Hematopoietic multipotent progenitor cell treated with erythropoietin and hydrocortisone succinate and interleukin-3 and kit ligand, for 17 days (in vitro differentiated cells): Measurements from ENCODE around the gene SYNCRIP.
"Not testable (repeated sequence)": the region's sequence is repeated elsewhere in the genome, so short reads cannot be mapped to it uniquely, and the experiment has no call there.

Source experiments
- DNase-seq: peaks from one replicate; pipeline ENCODE4 v3.0.0-alpha.2; 2015; ENCODE audit warnings: low spot score

The SYNCRIP gene

DNA sequence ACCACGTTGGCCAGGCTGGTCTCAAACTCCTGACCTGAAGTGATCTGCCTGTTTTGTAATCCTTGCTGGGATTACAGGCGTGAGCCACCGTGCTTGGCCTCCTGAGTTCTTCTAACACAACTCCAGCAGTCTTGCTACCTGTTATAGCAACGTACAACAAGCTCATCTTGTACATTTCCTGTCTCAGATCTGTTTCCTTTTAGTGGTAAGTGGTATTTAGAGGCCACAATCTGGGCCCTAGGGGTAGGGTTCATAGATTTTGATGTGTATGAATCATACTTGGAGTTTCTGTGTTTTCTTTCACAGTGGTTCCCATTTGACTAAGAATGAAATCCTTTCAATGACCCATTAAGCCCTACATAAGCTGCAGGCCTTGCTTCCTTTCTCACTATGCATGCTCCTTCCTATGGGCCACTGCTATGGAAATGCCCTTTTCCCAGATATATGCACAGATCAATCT, 27.1 kb upstream of the SYNCRIP start:
- DNase-seq: no peak

DNA sequence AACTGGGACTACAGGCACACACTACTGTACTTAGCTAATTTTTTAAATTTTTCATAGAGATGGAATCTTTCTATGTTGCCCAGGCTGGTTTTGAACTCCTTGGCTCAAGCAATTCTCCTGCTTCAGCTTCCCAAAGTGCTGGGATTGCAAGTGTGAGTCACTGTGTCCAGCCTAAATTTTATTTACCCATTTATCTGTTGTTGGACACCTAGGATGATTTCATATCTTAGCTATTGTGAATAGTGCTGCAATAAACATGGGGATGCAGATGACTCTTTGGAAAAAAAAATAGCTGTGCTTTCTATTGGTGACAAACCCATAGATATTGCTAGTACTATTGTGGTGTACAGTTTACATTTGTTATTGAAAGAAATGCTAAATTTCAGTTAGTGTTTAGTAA, 19.6 kb upstream of the SYNCRIP start:
- DNase-seq: no peak

DNA sequence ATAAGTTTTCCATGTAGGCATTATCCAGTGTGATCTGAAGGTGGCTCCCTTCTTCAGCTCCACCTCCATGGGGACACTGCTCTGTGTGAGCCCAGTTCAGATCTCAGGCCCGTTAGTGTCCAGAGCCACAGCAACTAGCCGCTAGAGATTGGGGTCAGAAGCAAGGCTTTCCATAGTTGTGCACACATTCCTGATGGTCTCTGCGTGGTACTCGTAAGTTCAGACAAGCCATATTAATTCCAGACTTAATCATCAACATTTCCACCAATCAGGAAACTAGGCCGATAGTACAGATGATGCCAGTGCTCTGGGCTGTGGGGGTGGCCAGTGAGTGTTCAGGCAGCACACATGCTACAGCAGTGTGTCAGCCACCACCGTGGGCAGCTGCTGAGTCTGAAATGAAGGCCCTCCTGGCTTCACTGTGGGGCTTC, 17.5 kb upstream of the SYNCRIP start:
- DNase-seq: no peak

DNA sequence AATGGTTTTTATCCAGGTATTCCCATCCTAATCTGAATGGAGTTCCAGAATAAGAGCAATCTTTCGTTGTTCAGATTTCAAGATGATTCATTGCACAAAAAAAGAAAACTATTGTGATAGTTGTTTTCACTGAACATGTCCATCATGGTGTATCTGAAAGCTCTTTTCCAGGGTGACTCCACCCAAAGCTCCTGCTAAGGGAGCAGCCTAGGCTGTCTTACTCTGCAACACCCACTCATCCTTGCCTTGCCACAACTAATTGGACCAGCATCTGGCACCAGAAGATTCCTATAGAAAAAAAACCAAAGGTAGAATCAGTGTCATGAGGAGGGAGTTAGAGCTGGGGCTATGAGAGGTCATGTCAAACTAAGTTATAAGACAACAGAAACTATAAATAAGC, 7.9 kb upstream of the SYNCRIP start:
- DNase-seq: no peak

DNA sequence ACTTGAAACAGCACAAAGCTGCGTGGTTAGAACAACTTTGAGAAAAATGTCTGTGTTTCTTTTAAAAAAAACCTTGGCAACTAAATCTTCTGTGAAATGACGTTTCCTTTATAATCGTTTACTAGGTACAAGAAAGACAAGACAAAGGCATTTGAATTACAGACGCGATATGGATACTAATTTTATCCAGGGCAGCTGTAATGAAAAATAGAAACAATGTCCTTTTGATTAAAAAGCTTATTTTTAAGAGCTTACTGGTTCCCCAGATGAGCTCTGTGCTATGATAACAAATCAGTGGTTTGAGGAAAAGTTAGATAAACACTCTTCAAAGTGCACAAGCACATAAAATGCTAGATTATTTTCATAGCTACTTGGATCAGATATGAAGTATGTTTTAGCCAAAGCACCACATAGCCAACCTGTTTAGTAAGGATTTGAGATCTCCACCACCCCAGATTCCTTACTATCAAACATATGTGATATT, 1.6 kb upstream of the SYNCRIP start:
- DNase-seq: no peak

DNA sequence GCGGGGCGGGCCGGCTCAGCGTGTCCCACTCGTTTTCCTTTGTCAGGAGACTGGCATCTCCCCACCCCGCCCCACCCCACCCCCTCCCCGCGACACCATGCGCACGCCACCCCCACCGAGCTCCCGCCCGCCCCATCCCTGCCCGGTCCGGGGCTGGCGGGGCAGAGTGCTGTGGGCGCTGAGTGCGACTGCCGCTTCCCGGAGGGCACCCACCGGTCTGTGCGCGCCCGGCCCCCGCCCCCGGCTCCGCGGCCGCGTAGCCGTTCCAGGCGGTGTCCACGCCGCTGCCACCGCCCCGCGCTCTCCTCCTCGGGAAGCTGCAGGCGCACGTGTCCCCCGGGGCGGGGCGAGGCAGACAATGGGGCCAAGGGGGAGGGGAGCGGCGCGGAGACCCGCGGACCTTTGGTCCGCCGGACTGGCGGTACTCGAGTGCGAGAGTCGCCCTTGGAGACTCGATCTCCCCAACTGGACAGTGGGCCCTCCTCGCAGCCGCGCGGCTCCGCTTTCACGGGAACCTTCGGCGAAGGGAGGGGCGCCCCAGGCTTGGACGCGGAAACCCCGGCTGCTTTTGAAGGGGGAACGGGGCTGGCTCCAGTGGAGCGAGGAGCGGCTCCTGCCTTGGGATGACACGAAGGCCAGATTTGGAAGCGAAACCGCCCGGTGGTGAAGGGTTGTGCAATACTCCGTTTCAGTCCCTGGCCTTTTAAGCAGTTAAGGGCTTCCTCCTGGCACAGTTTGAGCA, 1.0 kb upstream of the SYNCRIP start:
- peak; percentile 47 for DNase-seq

DNA sequence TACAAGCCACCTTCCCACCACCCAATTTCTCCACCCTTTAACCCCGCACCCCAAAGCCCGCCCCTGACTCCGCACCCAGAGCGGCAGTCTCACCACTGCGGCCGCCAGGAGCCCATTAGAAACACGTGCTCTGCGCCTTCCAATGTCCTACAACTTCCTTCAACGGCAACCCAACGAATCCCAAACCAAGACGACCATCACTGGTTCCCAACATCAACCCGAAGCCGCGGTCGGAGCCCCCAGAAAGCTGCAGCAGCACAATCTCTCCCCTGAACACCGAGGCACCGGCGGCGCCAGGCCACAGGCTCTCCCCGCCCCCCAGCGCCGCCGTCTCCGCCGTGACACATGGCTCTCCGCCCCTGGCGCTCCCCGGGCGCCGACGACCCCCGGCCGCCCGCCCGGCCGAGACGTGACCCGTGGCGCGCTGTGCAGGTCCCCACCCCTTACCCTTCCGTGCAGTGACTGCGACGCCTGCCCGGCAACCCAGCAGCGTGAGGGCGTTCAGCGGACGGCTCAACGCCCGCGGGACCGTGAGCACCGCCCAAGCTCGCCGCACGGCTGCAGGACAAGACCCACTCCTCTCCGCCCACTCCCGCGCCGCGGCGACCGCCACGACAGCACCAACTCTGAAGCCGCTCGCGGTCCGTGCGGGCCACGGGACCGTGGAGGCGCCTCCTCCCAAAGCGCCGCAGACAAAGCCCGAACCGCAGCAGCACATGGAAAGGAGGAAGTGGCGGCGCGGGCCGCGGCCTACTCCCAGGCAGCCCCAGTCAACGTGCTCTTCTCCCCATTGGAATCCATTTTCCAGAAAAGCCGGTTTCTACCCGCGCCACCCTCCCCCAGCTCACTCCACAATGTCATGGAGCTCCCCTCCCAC, 551 bp downstream of the SYNCRIP start:
- DNase-seq: peak; percentile 34

DNA sequence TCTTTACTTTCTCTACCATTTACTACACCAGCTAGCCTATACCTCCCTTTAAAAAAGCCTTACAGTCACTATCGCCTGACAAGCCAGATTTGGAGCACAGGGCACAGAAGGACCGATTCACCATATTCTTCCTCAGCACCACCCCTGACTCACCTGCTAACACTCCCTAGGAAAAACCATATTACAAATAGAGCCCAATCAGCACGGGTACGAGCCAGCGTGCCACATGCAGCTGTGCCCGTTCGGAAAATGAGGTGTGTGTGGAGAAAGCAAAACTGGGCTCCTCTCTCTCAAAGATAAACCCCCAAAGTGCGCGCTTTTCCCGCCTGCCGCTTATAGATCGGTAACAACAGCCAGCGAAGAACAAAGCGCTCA, 1.2 kb downstream of the SYNCRIP start:
- DNase-seq: no peak

DNA sequence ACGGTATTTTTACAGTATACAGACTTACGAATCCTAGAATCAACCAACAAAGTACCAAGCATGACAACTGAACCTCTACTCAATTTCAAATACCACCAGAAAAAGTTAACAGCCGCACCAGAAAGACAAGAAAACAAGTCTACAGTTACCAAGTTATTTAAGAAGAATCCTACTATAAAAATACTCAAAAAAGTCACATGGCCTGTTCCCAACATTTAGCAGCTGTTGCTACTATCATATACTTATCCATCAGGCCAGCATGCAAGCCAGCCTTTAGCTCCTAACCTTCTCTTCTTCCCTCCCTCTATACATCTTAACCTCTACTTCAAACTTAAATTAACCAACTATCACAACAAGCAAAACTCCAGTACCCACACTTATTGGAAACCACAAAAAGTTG, 1.9 kb downstream of the SYNCRIP start:
- DNase-seq: peak; percentile 19

DNA sequence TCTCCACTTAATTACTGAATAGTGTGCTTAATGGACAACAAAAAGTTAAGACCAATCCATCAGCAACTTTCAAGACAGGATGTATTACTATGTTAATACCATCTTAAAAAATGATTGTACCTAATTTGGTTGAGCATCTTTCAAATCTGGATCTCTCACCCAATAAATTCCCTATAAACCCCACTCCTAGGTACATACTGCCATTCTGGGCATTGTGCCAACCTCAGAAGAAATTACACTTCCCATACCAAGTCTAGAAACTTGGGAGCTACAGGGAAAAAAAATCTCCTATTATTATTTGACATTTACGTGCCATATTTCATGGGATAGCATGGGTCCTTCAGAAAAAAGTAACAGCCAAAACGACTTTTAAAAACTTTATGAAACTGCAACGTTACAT, 5.1 kb downstream of the SYNCRIP start:
- no peak for DNase-seq

DNA sequence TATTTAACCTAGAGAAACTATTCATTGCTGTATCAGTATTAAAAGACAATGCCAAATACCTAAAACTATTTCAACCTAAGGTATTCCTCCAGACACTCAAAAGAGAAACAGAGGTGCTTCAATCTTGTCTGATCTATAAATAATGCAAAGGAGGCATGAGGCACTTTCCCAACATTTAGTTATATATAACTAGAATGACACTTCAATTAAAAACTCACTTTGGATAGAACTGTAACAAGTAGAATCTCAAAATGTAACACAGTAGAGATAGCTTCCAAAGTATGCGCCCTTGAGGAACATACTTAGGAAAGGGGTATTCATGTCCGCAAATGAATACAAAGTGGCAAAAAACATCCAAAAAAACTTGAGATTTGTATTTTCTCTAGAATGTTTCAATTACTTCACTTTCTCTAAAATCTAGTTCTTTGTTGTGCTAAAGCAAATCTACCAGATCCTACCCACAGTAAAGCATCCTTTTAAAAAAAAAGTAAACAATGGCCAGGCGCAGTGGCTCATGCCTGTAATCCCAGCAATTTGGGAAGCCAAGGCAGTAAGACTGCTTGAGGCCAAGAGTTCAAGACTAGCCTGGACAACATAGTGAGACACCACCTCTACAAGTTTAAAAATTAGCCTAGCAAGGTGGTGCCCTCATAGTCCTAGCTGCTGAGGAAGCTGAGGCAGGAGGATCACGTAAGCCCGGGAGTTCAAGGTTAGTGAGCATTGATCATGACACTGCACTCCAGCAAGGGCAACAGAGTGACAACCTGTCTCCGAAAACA, 10.3 kb downstream of the SYNCRIP start:
- no peak for DNase-seq

DNA sequence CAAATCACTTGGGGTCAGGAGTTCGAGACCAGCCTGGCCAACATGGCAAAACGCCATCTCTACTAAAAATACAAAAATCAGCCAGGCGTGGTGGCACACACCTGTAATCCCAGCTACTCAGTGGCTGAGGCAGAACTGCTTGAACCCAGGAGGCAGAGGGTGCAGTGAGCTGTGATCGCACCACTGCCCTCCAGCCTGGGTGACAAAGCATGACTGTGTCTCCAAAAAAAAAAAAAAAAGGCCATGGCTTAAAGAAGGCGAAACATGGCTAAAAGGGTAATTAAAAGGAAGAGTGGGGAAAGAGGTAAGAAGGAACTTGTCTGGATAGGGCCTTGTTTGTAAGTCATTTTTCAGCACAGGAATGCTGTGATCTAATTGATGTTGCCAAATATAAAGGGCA, 11.6 kb downstream of the SYNCRIP start:
- not testable (repeated sequence) for DNase-seq

DNA sequence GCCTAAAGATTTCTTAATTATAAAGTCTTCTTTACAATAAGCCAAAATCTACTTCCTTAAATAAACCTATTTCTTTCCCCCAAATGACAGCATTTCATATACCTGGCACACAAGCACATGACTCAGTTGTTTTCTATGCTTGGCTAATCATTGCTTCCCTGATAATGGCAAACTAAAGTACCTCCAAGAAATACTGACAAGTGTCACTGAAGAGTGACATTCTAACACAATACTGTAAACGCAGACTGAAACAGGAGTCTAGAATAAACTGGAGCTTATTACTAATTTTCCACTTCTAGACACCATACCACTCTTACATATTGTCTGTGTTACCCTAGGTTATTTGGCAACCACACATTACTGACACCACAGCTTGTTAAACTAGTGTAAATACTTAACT, 14.3 kb downstream of the SYNCRIP start:
- DNase-seq: no peak

DNA sequence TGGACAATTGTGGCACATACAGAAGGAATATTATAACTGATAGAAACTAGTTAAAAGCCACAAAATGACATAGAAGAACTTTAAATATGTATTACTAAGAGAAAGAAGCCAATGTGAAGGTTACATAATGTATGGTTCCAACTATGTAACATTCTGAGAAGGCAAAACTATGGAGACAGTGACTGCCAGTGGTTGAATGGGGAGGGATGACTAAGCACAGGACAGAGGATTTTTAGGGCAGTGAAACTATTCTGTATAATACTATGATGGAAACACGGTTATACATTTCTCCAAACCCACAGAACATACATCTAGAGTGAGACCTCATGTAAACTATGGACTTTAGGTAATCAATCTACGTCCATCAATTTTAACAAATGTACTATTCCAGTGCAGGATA, 22.4 kb downstream of the SYNCRIP start:
- no peak for DNase-seq

DNA sequence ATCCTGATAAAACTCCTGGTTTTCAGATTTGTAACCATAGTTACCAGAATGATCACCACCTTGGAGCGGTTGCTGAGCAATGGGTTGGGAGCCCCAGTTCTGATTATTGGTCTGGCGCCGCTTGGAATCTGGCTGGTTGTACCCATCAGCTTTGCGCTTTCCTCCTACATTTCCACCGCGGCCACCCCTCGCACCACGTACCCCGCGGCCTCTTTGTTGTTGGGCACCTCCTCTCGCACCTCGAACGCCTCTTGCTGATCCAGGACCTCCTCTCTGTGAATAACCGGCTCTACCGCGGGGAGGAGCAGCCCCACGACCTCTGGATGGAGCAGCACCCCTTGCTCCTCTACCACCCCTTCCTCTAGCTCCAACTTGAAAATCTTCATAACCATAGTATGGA, 27.9 kb downstream of the SYNCRIP start:
- DNase-seq: no peak

DNA sequence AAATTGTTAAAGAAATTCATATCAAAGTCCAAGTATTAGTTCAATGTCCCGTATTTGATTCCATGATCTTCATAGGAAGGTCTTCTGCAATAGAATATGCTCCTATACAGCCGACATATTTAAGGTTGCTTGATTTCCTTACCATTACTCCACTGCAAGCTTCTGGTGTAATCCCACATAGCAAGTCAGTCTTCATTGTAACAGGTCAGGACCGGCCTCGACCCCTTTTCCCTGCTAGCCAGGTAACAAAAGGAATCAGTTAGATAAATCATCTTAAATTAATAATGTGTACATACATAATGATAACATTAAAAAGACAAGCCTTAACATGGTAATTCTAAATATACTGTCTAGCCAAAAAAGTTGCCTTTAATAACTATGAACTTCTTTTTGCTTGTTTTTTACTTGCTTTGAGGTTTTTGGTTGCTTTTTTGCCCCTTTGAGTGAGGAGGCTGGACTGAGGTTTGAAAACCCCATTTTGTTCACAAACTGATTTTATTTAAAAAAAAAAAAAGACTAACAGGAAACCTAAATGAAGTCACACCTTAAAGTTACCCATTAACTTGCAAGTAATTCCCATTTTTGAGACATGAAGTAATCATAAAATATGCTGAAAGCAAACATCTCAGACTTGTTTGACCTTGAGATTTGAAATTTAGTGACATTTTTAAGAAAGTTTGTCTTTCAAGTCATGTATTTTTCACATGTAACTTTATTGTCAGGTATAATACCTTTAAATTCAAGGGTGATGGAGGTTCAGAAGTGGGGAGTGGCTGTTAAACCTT, 29.8 kb downstream of the SYNCRIP start:
- DNase-seq: no peak

DNA sequence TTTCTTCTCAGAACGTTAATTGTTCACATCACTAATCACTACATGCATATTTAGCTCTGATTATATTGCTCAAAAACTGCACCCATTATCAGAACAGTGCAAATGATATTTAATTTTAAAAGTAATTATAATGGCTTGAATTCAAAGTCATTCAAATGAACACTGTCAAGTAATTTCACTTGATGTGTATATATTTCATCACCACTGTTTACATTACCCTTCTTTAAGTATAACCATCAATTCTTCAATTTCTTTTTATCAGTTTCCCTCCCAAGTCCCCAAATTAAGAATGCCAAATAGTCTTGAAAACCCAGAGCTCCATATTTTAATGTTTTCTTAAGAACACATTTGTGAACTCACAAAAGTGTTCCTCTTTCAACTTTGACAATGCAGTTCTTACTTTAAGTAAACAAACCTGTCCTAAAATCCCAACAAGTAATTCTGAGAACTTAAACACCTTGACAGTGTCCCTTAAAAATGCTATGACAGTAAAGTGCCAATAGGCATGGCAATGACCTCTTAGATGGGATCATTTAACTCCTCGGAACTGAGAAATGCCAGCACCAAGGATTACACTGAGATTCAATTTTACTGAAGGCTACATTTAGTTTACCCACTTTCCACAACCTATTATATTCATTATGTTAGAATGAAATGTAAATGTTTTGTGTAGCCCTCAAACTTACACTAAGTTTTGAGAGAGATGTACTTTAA, 32.3 kb downstream of the SYNCRIP start:
- no peak for DNase-seq

DNA sequence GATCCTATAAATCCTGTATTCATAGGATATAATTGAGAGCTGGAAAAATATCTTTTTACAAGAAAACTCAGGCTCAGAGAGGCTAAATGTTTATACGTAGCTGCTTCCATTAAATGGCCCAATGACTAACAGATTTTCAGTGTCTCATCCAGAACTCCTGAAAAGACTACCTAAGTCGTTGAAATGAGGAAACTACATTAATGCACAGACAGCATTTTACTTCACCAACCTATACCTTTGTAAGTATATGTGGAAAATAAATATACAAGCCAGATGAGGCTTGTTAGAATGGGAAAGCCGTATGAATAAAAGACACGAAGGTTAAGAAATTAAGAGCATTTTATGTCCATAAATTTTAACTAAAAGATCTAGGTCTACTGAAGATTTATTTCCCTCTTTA, 40.6 kb downstream of the SYNCRIP start:
- no peak for DNase-seq

DNA sequence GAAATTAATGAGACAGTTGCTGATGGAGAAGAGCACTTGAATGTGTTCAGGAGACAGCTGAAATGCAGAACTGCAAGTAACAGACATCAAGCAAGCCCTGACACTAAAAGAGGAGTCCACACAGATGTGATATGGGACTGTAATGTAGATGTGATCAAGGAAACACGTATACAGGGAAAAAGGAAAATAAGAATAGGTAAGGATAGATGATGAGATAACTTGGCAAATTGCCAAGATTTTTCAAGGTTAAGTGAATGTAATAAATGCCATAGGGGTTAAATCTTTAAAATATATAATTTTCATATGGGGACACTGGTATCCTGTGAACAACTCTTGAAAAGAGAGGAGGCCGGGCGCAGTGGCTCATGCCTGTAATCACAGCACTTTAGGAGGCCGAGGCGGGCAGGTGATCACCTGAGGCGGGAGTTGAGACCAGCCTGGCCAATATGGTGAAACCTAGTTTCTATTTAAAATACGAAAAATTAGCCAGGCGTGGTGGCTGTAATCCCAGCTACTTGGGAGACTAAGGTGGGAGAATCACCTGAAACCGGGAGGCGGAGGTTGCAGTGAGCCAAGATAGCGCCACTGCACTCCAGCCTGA, 41.9 kb downstream of the SYNCRIP start:
- DNase-seq: no peak

DNA sequence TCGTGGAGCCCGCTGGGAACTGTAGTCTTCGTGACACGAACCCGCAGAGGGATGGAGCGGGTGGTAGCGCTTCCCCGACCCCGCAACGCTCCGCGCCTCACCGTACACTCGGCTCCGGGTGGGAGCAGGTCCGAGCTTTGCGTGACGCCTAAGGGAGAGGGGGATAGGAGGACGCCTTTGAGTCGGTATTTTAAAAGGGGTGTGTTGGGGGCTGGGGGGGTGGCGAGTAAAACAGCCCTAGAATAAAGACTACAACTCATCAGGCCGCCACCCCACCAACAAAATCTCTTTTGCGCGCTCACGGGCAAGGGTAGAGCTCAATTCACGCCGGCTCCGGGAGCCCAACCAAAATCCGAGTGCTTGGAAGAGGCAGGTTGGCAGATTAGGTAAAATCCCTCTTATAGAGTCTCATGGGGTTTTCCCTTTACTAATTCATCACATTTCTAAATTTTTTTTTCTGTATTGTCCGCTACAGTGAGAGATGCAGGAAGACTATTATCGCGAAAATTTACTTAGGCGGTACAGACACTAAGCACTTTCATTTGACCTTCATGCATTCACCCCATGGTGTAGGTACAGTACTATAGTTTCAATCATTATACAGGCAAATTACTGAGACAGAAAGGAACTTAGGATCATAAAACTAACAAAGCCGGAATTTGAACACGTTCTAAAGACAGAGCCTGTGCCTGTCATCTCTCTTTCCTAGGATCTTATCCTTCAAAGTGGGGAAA, 48.3 kb downstream of the SYNCRIP start:
- no peak for DNase-seq
